Right ventricle myocardium inferior (tissue), 1 donor: Measurements from ENCODE around the gene AACS. TPM values are rescaled to one million over a fixed set of nuclear protein-coding genes. Genes with fewer than 3 reads are reported as not detected.
"Not testable (repeated sequence)": the region's sequence is repeated elsewhere in the genome, so short reads cannot be mapped to it uniquely, and the experiment has no call there.

Experiments used
- ATAC-seq: fragments of 200-7000 bp; cut with Tn5 transposase; one replicate; pipeline ENCODE4 v1.9.1; 2020; ENCODE audit warnings: mild to moderate bottlenecking, moderate library complexity
- DNase-seq: peaks from one replicate; pipeline ENCODE4 v3.0.0; 2021; ENCODE audit errors: missing footprints
- intact Hi-C: fragments of 100-400 bp; cut with DNase I; formaldehyde crosslinking; loops from one replicate; pipeline ENCODE4 v1.11.0; 2022
- total RNA-seq: library from RNA; stranded (reverse); fragmentation: NEBNext Ultra II Directional; extraction: Animal tissue kit (Norgen Biotek cat#: 25700); gene quantifications from one replicate; pipeline ENCODE4 v1.2.1, GENCODE V29; 2021
- donor health status: DM: no; HTN: yes; CAD: no; lungs with severe emphysema.

Gene AACS
- total RNA-seq, 1 donor from 2014 or later, result 12.1 TPM

GRCh38 chr12:125104982-125105381, 39.7 kb downstream of the AACS start:
- ATAC-seq, result no peak
- intact Hi-C loops, result no loop called here

GRCh38 chr12:125105600-125105999, 40.4 kb downstream of the AACS start:
- no peak for DNase-seq
- no peak for ATAC-seq

More at GRCh38 chr12:125104982-125105381, 39.7 kb downstream of the AACS start:
- DNase-seq, result no peak

GRCh38 chr12:125110641-125111360, 45.6 kb downstream of the AACS start:
- no peak for DNase-seq
- no peak for ATAC-seq
- intact Hi-C loops, result no loop called here

More at GRCh38 chr12:125105600-125105999, 40.4 kb downstream of the AACS start:
- intact Hi-C loops, result no loop called here

GRCh38 chr12:125111403-125111802, 46.2 kb downstream of the AACS start:
- DNase-seq (no peak), ATAC-seq (no peak)
- intact Hi-C loops, result no loop called here

GRCh38 chr12:125112614-125113013, 47.4 kb downstream of the AACS start:
- intact Hi-C loops, ATAC-seq, DNase-seq: not testable (repeated sequence)

- intact Hi-C loops, result no loop called here
- ATAC-seq (no peak), DNase-seq (no peak)
Observed at GRCh38 chr12:125113263-125113662, 48.0 kb downstream of the AACS start.

GRCh38 chr12:125113789-125114188, 48.6 kb downstream of the AACS start:
- no peak for ATAC-seq
- intact Hi-C loops, result no loop called here
- no peak for DNase-seq

GRCh38 chr12:125114365-125115141, 49.3 kb downstream of the AACS start:
- ATAC-seq (no peak), DNase-seq (no peak)
- intact Hi-C loops, result no loop called here

GRCh38 chr12:125120566-125120965, 55.3 kb downstream of the AACS start:
- ATAC-seq, result no peak
- intact Hi-C loops, result no loop called here
- no peak for DNase-seq

GRCh38 chr12:125121106-125121505, 55.9 kb downstream of the AACS start:
- DNase-seq (no peak), ATAC-seq (no peak)
- intact Hi-C loops, result no loop called here

- intact Hi-C loops, result no loop called here
- no peak for DNase-seq
- ATAC-seq, result no peak
Observed at GRCh38 chr12:125122668-125123067, 57.4 kb downstream of the AACS start.

- intact Hi-C loops, result no loop called here
- DNase-seq (no peak), ATAC-seq (no peak)
Observed at GRCh38 chr12:125124320-125124966, 59.2 kb downstream of the AACS start.

GRCh38 chr12:125125271-125125670, 60.0 kb downstream of the AACS start:
- intact Hi-C loops, result no loop called here
- DNase-seq (no peak), ATAC-seq (no peak)

- intact Hi-C loops, result loop anchor here (2.0 kb wide), 1 partner anchor 42 kb away; no protein-coding TSS in a partner anchor
- ATAC-seq (peak; percentile 68), DNase-seq (no peak)
Observed at GRCh38 chr12:125128439-125129178, 63.4 kb downstream of the AACS start.

GRCh38 chr12:125129179-125129571, 63.9 kb downstream of the AACS start:
- intact Hi-C loops, result loop anchor here (2.0 kb wide), 1 partner anchor 42 kb away; no protein-coding TSS in a partner anchor
- ATAC-seq (peak; percentile 70), DNase-seq (no peak)

GRCh38 chr12:125129591-125130255, 64.5 kb downstream of the AACS start:
- ATAC-seq, result peak; percentile 76
- intact Hi-C loops, result loop anchor here (2.0 kb wide), 1 partner anchor 41 kb away; no protein-coding TSS in a partner anchor
- no peak for DNase-seq

- intact Hi-C loops, result no loop called here
- no peak for DNase-seq
Observed at GRCh38 chr12:125131958-125132357, 66.7 kb downstream of the AACS start.

GRCh38 chr12:125132698-125133400, 67.6 kb downstream of the AACS start:
- intact Hi-C loops, result no loop called here
- no peak for DNase-seq

More at GRCh38 chr12:125131958-125132357, 66.7 kb downstream of the AACS start:
- ATAC-seq, result no peak

More at GRCh38 chr12:125132698-125133400, 67.6 kb downstream of the AACS start:
- no peak for ATAC-seq
